ENCODE data around the gene GSE1.

Gene GSE1

DNA sequence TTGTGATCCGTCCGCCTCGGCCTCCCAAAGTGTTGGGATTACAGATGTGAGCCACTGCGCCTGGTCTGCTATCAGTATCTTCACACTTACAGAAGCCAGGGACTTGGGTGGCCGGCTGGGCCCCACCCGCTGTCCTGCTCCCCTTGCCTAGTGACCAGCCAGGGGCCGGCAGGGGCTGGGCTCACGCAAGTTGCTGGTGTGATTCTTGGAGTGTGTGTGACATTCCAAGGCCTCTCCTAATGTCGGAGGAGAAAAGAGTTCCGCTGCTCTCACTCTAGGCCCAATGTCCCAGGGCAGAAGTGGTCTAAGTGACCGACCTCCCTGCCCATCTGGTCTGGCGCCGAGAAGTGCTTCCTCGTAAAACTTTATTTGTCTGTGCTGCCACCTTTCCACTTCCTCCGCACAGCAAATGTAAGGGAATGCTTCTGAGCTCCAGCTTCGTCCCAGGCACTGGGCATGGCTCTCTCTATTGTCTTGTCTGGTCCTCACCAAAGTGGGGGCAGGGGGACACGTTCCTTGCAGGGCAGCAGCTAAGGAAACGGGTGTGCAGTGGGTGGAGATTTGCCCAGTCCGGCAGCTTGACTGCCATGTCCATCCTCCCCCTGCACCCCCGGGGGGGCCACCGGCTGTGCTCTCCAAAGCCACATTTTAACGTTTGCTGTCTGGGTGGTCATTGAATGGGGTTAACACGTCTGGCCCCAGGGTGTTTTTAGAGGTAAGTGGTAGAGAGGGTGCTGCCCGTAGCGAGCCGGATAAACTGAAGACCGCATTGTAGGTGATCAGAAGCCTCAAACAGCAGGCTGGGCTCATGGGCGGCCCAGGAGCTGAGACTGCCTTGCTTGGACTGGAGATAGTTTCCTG, 7.8 kb upstream of the GSE1 start:
- DNase-seq (ENCODE audit: low read depth in 2 of 2, low spot score in 1 of 2), result no peak

DNA sequence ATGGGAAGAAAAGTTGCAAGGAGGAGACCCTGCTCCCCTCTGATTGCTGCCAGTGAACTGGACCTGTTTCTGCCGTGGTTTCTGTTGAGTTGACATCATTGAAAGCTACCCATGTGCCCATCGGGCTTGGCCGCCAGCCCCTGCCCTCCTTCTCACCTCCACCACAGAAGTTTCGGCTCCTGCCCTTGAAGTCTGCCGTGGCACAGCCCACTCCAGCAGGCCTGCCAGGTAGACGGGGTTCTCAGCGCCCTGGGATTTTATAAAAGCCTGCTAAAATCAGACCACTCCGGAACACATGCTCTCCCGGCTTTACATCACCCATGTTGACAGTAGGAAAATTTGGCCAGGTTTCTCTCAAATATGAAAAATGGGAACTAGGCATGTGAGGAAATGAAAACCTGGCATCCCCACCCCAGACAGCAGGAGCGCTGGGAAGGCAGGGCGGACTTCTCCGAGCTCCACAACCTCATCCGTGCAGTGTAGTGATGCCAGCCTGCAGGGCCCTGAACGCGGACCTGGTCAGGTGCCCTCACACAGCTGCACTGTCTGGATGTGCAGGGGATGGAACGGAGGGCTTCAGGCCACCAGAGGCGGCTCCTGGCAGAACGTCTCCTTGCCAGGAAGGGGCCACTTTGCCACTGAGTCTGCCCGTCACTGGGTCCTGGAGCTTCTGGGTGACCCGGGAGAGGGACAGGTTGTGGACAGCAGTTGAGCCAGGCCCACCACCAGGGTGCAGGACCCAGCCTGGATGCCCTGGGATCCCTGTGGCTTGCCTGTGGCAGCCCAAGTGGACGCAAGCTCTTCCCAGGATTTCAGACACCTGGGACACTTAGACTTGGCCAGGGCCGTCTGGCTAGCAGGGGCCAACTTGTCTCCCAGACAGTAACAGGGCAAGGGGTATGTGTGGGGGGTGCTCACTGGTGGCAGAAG, 6.9 kb upstream of the GSE1 start:
- DNase-seq (ENCODE audit: low read depth in 2 of 2, low spot score in 1 of 2), result no peak

DNA sequence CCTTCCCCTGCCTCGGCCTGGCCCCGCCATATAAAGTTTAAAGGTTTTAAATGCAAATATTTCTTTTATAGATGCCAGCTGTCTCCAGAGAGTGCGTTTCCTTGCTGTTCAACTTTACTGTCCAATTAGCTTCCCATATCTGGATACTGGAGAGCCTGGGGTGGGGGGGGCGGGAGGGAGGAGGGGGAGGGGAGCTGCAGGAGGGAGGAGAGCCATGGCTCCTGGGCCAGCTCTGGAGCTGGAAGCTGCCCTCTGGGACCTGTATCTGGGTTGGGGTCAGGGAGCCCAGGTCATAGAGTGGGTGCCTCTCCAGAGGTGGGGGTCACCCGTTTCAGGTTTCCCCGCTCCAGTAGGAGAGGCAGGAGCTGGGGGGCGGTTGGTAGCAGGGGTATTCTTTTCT, 6.2 kb upstream of the GSE1 start:
- no peak for DNase-seq (ENCODE audit: low read depth in 2 of 2, low spot score in 1 of 2)

DNA sequence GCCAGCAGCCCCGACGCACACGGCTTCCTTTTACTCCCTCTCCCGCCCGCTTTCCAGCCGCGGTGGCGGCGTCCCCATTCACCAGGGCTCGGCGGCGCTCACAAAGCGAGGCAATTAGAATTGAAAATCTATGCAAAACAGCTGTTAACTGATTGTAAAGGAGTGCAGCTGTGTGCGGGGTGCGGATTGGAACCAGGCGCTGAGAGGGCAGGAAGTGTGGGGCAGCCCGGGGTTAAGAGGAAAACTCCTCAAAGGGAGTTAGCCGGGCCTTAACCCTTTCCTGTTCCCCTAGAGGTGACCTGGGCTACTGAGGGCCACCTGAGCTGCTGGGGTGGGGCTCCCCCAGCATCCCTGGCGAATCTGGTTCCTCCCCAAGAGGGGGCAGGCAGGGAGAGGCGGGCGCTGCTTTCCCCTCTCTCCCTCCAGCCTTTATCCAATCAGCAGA, 5.8 kb upstream of the GSE1 start:
- DNase-seq (ENCODE audit: low read depth in 2 of 2, low spot score in 1 of 2), result no peak

DNA sequence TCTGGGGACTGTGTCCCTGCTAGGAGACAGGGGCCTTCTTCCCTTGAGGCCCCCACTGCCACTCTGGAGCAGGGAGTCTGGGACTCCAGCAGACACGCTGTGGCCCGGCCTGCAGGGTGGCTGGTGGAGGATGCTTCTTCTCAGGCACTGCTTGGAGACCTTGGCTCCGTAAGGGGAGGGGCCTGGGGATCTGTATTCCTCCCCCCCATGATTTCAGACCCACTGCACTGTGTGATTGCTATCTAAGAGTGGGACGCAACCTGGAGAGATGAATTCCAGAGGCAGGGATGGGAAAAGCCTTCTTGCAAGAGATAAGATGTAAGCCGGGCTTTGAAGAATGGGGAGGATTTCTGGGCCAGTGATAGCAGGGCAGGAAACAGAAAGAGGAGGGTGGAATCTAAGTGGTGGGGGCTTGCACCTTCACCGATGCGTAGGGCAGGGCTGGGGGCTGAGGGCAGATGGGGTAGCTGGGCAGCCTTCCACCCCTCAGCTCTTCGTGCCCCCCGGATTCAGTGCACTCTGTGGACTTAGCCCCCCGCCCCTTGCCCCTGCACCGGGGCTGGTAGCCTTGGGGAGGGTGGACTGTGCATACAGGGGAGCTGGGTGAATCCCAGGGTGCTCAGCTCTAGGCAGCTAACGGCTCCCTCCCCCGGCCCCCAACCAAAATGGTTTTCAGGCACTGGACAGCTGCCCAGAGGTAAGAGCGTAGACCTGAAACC, 5.2 kb upstream of the GSE1 start:
- DNase-seq (ENCODE audit: low read depth in 2 of 2, low spot score in 1 of 2), result no peak

DNA sequence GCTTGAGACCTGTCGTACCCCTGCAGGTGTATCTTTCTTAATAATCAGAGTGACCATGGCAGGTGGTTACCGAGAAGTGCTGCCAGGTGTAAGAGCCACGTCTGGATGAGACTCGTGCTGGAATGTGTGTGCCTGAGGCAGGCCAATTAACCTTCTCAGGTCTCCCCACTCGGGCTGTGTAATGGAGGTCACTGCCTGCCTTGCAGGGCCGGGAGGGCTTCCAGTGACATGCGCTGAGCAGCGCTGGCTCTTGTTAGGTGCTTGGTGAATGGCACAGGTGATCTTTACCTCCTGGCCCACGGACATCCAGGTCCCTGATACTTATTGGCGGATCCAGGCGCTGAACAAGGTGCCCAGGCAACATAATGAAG, 4.6 kb upstream of the GSE1 start:
- DNase-seq (ENCODE audit: low read depth in 2 of 2, low spot score in 1 of 2), result no peak

DNA sequence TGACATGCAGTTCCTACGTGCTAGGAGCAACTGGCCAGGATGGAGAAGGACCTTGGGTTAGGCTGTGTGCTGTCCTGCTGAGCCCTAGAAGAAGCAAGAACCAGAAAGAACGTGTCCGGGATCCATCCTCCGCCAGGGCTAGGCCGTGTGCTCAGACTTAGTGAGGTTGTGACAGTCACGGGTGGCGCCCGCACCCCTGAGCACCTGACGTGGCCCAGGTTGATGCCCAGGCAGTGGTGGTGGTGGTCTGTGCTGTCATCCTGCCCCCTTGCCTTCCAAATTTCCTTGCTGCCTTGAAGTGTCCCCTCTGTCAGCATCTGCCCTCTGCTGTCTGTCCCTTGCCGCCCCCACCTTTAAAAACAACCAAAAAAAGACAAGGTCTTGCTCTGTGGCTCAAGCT, 4.2 kb upstream of the GSE1 start:
- DNase-seq (ENCODE audit: low read depth in 2 of 2, low spot score in 1 of 2), result no peak

DNA sequence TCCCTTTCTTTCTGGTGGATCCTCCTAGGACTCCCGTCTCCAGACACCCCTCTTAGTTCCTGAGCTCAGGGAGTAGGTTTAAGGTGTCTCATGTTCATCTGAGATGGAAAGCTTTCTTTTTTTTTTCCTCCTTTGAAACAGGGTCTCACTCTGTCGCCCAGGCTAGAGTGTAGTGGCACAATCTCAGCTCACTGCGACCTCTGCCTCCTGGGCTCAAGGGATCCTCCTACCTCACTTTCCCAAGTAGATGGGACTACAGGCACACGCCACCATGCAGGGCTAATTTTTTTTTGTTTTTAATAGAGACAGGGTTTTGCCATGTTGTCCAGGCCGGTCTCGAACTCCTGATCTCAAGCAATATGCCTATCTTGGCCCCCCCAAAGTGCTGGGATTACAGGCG, 3.6 kb upstream of the GSE1 start:
- DNase-seq (ENCODE audit: low read depth in 2 of 2, low spot score in 1 of 2), result no peak

DNA sequence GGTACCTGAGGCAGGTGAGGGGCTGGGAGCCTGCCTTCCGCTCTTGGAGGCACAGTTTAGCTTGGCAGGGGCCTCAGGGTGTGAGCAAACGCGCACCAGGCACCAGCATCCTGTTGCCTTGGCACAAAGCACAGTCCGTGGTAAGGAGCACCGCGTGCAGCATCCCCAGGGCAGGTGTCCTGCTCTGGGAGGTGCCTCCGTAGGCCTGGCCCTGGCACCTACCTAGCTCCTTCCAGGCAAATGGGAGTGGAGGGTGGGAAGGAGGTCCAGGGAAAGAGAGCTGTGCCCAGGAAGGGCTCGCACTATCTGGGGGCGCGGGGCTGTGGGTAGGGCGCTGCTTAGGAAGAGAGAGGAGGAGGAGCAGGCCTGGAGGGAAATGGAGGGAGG, 3.1 kb upstream of the GSE1 start:
- no peak for DNase-seq (ENCODE audit: low read depth in 2 of 2, low spot score in 1 of 2)

DNA sequence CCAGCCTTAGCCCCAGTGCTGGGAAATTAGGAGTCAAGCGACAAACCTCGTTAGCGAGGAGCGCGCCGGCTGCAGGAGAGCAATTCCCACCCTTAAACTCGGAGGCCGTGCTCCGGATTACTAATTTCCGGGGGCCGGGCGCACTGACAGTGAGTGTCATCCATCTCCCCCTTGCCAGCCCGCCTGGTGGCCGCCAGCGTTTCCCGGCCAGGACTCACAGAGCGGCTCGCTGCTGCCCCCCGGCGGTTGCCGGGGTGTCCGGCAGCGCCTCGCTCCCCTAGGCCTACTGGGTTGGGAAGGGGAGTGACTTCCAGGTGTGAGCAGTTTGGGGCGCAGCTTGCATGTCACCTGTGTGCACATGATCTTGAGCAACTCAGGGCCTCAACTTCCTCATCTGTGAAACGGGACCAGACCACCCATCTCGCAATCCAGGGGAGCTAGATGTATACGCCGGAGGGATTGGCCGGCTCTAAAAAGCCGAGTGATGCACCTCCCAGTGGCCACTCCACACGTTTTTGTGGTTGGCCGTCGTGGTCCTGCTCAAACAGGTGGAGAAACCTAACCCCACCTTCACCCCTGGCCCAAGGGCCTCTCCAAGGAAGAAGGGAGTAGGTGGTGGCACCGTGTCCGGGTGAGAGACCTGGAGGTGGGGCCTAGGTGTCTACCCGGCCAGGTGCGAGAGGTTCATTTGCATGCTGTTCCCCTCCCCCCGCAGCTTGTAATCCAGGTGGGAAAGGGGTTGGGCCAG, 2.5 kb upstream of the GSE1 start:
- peak; percentile 79 to 80 for DNase-seq (ENCODE audit: low read depth in 2 of 2, low spot score in 1 of 2)

DNA sequence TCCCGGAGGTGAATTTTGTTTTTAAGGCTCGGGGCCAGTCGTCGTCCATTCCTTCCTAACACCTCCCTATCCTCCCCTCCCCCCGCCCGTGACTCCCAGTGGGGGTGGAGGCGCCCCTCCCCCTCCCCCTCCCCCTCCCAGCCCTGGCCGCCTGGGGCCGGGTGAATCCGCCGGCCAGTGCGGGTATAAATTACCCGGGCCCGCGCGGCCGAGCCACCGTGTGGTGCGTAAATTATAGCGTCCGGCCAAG, 2.0 kb upstream of the GSE1 start:
- DNase-seq (ENCODE audit: low read depth in 2 of 2, low spot score in 1 of 2), result no peak

DNA sequence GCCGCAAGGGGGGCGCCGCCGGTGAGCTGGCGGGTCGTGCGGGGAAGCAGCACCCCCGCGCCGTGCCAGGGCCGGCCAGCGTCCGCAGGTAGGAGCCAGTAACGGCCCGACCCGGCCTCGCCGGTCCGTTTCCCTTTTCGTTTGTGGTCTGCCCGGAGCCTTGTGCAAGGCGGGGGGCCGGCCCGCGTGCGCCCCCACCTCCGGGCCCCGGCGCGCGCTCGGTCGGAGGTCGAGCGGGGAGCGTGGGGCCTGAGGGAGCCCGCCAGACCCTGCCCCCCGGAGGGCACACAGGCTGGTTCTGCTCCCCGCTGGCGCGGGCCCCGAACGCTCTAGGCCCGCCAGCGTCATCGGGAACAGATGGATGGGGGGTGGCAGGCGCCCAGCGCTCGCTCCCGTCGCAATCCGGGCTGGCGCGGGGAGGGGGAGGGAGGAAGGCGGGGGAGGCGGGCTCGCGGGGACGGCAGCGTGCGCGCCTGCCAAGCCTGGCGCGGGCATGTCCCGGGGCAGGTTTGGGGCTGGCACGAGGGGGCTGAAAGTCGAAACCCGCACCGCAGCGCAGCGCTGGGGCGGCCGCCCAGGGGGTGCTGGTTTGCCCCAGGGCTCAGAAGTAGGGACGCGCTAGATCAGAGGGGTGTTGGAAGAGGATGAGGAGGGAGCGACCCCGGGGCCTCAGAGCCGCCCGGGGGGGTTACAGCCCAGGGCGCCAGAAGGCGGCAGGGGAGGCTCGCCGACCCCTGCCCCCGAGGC, 1.5 kb upstream of the GSE1 start:
- no peak for DNase-seq (ENCODE audit: low read depth in 2 of 2, low spot score in 1 of 2)

DNA sequence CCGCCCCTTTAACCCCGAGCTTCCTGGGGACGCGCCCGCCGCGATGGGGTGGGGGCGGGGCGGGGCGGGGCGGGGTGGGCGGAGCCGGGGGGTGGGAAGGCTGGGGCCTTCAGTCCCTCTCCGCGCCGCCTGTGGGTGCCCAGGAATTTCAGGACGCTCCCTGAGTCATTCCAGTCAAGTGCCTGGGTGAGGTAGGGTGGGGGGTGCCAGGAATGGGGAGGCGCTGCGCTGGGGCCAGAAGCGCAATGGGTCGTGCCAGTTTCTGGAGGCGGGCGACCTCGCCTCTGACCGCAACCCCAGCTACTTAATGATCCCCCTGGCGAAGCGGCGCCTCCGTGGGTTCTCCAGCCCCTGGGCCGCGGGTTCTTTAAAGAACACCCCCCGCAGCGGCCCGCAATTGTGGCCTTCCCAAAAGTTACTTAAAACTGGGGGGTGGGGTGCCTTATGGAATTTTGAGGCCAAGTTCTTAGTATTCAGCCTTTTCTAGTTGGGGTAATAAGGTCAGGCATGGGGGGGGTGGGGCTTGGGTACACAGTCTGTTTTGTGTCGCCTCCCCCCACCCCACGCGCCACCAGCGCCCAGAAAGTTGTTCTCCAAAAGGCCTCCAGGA, 826 bp upstream of the GSE1 start:
- DNase-seq (ENCODE audit: low read depth in 2 of 2, low spot score in 1 of 2), result no peak

DNA sequence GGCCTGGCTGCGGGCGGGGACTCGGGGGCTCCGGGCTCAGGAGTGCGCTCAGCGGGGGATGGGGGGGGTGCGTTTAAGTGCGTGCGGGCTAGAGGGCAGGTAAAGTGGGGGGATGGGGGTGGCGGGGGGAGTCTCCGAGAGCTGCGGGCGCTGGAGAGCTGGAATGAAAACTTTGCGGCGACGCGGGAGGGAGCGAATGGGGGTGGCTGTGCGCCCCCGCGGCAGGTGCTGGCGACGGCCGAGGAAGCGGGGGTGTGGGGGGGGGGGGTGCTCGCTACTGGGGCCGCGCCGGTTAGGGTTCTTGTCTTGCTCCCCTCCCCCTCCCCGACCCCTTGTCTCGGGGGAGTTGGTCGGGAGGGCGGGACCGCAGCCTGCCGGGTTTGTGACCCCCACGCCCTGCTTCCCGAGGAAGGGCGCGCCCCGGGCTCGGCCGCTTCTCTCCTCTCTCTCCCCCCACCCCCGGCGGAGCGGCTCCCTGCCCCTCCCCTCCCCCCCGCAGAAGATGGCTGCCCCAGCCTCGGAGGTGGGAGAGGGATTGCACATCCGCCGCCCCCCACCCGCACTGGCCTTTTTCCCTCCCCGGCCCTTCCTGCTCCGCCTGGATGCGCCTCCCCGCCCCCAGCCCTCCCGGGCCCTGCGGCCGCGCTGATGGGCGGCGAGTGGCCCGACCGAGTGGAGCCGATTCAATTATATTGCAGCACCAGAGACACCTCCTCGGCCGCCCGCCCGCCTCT, 649 bp downstream of the GSE1 start:
- no peak for DNase-seq (ENCODE audit: low read depth in 2 of 2, low spot score in 1 of 2)

DNA sequence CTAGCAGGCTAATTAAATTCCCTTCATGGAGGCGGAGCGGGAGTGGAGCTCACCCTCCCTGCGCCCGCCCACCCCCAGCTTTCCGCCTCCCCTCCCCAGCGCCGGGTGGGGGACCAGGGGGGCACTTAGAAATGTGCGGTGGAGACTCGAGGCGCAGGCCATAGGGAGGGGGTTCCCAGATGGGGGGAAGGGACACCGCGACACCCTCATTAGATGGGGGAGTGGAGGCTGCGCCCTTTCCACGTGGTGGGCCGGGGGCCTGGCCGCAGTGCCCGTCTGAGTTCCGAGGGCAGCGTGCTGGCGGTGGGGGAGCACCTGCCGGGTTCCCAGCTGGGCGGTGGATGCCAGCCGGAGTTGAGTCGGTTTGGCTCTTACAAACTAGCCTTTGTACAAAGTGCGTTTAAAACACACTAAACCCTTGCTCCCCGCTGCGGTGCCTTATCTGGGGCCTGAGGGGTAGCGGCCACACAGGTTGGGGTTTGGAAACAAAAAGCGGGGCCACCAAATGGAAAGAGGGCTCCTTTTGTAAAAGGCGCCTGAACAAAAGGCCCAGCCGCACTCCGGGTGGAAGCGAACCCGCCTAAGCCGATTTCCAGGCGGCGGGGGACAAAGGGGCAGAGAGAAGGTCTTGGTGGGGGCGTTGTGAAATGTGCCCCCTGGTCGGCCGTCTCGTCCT, 1.4 kb downstream of the GSE1 start:
- DNase-seq (ENCODE audit: low read depth in 2 of 2, low spot score in 1 of 2), result no peak

DNA sequence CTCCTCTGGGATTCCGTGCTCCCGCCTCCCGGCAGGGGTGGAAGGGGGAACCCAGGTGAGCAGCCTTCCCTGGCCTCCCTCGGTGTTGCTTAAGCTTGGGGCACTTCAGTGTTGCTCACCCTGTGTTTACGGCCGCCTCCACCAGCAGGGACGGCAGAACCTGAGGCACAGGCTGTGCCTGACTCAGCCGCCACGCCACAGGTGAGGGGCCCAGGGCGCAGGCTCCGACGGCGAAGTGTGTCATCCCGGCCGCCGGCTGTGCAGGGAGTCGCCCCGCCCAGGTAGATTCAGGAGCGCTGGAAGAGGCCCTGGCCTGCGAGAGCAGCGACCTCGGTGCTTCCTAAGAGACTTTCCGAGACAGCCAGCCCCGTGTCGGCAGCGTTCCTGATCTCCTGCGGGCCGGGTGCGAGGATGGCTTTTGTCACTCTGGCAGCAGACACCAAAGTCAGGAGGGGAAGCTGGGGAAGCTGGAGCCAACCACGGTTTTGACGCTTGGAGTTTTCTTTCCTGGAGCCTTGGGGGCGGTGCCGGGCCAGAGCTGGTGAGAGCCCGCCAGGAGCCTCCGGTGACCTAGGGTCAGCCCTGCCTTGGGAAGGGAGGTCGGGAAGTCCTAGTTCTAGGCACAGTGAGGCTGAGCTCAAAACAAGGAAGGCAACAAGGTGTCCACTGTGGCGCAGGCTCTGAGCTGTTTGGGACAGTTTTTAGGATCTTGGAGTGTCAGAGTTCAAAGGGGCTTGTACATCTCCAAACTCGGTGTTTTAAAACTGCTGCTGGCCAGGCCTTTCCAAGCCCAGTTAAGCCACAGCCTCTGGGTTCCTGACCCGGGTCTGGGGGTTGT, 2.1 kb downstream of the GSE1 start:
- DNase-seq (ENCODE audit: low read depth in 2 of 2, low spot score in 1 of 2), result peak; percentile 39 to 56

DNA sequence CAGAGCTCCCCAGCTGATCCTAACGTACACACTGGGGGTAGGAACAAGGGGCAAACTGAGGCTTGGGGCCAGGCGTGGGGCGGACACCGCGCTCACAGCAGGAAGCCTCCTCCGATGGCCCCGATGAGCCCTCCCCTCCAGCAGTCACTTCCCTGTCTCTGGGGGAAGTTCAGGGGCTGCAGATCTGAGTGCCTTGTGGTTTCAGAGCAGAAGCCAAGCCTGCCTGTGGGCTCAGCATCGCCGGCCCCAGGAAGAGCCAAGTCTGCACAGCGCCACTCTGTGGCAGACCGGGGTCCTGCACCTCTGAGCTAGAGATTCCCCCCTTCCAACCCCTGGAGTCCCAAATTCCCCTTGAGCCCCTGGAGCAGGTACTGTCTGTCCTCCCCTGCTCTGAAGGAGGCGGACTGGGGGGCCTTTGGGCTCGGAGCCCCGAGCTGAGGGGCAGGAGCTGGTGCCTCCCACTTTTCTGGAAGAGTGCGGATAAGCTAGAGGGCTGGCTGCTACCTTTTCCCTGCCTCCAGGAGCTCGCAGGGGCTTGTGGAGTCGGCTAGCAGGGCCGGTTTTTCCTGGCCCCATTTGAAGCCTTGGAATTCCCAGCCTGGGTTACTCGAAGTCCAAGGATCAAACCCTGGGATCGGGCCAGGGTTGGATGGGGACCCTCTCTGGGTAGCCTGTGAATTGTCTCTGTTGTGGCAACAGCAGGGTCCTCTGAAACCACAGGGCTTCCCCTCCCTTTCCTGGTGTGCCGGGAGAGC, 2.9 kb downstream of the GSE1 start:
- peak; percentile 59 to 60 for DNase-seq (ENCODE audit: low read depth in 2 of 2, low spot score in 1 of 2)

Measured in stimulated activated CD8-positive, alpha-beta memory T cell treated with anti-CD3 and anti-CD28 coated beads, Interleukin-4, amount 100 ng/mL, for 4 hours (primary cell).